Measurements from ENCODE around the gene IDH3B.

Gene IDH3B

DNA sequence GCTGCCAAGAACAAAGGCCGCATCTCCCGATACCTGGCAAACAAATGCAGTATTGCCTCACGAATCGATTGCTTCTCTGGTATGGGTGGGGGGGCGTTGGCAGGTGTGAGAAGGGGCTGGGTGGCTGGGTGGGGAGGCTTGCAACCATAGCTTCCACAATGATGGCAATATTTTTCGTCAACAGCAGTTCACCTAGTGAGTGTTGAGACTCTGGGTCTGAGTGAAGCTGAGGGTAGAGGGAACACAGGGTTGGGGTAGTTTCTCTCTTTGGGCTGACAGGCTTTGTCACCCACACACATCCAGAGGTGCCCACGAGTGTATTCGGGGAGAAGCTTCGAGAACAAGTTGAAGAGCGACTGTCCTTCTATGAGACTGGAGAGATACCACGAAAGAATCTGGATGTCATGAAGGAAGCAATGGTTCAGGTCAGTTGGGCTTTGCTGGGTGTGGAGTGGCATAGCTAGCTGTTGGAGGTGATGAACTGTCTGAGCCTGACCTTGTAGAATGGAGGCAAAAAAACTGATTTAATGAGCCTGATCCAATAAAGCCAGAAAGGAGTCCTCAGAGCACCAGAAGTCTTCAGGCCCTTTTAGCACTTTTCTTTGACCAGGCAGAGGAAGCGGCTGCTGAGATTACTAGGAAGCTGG lies 7.4 kb downstream of the IDH3B start:
- DNase-seq (ENCODE audit: low spot score), result no peak

DNA sequence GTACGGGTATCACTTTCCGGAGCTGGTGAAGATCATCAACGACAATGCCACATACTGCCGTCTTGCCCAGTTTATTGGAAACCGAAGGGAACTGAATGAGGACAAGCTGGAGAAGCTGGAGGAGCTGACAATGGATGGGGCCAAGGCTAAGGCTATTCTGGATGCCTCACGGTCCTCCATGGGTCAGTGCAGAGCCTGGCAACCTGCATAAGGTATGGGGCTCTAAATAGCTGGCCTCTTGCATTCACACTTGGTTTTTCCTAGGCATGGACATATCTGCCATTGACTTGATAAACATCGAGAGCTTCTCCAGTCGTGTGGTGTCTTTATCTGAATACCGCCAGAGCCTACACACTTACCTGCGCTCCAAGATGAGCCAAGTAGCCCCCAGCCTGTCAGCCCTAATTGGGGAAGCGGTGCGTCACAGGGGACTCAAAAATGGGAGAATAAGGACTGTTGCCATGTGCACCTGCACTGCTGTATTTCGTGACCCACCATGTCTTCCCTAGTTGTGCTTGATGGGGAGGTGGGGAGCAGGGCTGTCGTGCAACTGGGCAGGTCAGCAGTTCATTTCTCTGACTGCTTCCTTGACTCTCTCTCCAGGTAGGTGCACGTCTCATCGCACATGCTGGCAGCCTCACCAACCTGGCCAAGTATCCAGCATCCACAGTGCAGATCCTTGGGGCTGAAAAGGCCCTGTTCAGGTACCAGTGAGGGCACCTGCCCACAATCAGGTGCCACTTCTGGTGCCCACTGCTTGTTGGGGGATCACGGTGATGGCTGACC lies 8.5 kb downstream of the IDH3B start:
- no peak for DNase-seq (ENCODE audit: low spot score)

DNA sequence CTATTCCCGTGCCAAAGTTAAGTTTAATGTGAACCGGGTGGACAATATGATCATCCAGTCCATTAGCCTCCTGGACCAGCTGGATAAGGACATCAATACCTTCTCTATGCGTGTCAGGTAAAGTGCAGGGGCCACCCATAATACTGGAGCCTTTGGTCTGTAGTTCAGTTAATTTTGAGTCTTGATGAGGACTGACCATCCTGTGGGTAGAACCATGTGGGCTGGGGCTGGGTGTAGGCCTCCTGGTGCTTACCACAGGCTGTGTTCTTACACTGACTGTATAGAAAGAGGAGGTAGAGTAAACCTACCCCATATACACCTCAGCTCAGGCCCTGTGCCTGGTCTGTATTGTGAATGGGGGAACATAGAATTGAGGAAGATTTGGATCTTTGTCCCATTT lies 9.2 kb downstream of the IDH3B start:
- DNase-seq (ENCODE audit: low spot score), result no peak

DNA sequence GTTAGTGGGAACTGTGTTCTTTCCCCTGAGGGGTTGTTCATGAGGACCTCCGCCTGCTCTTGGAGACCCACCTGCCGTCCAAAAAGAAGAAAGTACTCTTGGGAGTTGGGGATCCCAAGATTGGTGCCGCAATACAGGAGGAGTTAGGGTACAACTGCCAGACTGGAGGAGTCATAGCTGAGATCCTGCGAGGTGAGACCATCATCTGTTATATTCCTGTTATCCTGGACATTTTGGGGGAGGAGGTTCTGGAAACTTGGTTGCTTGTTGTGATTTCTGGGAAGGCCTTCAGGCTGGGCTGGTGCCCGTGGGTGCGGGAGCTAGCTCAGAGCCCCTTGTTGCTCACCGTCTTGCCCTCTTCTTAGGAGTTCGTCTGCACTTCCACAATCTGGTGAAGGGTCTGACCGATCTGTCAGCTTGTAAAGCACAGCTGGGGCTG lies 9.6 kb downstream of the IDH3B start:
- no peak for DNase-seq (ENCODE audit: low spot score)

DNA sequence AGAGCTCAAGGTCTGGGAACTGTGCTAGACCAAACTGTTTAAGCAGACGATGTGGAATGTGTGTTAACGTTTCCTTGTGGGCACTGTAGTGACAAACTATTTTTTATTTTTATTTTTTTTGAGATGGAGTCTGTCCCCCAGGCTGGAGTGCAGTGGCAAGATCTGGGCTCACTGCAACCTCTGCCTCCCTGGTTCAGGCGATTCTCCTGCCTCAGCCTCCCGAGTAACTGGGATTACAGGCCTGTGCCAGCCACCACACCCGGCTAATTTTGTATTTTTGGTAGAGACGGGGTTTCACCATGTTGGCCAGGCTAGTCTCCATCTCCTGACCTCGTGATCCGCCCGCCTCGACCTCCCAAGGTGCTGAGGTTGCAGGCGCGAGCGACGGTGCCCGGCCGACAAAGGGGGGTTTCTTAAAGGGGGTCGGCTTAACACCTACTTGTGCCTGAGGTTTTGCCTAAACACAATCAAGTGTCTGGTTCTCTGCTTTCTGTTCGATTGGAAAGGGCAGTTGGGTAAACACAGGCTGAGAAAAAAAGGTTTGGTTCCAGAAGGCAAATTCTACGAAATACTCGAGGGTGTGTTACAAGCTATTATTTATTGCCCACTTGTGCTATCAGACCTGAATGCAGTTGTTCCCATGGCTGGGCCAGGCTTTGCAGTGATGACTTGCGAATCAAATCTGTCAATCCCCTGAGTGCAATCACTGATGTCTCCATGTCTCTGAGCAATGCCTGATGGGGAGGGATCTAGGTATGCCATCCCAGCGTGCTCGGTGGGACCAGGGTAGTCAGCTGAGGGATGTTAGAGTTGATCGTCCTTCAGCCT lies 10.2 kb downstream of the IDH3B start:
- DNase-seq (ENCODE audit: low spot score), result no peak

DNA sequence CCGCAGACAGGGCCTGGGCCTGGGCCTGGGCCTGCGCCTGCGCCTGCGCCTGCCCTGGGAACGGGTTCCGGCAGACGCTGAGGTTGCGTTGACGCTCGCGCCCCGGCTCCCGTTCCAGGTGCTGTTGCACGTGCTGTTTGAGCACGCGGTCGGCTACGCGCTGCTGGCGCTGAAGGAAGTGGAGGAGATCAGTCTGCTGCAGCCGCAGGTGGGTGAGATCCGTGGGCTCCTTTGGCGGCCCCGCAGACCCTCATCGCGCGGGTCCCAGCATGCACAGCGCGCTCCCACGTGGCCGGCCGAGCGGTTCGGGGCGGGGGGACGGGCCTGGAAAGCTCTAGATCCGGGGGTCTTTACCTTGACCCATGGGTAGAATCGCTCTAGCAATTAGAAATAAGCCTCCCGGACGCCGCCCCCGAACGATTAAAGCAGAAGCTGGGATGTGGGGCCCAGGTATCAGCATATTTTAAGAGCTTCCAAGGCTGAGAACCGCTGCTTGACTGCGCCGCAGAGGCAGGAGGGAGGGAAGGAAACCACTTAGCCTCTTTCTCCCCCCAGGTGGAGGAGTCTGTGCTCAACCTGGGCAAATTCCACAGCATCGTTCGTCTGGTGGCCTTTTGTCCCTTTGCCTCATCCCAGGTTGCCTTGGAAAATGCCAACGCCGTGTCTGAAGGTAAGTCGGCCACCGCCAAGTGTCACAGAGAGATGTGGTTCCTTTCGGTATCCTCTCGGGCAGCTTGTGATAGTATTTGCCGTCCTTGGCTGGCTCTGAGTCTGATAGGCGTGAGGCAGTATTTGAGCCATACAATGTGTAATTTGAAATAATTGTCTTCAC lies 11.1 kb downstream of the IDH3B start:
- peak; percentile 76 for DNase-seq (ENCODE audit: low spot score)

DNA sequence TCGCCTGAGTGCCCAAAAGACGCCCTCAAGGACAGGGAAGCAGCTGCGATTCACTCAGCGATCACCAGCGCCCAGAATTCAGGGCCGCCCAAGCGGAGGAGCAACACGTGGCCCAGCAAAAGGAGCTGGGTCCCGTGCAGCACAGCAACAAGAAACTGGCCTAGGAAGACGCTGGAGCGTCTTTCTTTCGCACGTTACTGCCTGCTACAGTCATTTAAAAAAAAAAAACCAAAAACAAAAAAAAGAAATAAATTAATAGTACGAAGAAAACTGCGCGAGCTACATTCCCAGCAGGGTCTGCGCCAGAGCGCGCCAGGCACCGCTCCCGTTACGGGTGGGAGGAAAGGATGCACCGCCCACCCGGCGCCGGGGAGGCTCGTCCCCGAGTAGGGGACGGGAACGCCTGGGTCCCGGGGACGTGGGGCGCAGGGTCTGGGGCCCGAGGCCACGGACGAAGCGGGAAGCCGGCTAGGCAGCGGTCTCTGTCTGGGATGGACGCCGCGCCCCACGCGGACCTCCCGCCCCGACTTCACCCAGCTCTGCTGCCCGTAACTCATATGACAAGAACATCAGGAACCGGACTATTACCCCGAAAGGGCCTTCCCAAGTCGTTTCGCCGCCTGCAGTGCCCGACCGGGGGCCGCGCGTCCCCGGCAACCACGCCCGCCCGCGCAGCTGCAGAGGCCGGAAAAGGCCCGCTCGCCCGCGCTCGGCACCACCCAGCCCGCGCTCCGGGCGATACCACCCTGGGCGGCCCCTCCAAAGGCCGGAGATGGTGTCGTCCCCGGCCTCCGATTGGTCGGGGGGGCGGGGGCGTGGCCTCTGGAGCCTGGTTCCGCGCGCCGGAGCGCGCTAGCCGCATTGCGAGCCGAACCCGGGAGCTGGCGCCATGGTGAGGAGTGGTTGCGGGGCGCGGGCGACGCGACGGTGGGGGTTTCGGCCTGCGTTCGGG lies 12.0 kb downstream of the IDH3B start, which contains the start of gene NOP56:
NOP56 (plus strand) TSS at position 861 of the 952 bp plus-strand sequence; CDS start at position 890, 29 bp downstream.
- DNase-seq (ENCODE audit: low spot score), result peak; percentile 94

DNA sequence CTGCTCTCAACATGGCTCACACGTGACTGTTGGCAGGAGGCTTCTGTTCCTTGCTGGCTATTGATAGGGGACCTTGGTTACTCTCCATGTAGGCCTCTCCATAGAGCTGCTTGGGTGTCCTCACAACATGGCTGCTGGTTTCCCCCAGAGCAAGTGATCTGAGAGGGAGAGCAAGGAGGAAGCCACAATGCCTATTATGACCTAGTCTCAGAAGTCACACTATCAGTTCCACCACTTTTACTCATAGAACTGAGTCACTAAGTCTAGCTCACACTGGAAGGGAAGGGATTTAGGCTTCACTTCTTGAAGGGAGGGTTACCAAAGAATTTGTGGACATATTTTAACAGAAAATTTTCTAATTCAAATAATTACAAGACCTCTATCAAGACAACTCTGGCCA lies 20.3 kb downstream of the IDH3B start:
- no peak for DNase-seq (ENCODE audit: low spot score)

DNA sequence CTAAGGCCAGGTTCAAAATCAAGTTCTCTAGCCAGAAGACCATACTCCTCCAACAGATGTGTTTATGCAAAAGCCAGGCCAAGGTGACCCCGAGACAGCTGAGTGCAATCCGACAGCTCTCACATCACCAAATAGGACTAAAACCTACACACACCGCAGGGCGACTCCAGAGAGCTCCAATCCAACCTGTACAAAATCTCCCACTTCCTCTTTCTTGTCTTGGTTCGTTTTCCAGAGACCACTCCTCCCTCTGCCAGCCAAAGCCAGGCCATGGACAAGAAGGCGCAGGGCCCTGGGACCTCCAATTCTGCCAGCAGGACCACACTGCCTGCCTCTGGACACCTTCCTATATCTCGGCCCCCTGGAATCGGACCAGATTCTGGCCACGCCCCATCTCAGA lies 23.1 kb downstream of the IDH3B start:
- no peak for DNase-seq (ENCODE audit: low spot score)

DNA sequence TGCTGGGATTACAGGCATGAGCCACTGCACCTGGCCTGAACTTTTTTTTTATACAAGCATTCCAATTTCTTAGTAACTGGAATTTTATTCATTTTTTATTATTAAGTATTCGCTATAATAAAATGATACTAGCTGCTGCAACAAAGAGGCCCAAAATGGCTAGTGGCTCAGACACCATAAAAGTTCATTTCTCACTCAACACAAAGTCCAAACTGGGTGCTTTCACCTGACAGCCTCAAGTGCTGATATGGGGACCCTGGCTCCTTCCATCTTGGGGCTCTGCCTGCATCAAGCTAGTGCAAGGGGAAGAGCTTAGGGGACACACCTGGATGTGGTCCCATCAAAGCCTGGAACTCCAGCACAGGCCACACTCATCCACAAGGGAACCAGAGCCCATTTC lies 23.8 kb downstream of the IDH3B start:
- no peak for DNase-seq (ENCODE audit: low spot score)

DNA sequence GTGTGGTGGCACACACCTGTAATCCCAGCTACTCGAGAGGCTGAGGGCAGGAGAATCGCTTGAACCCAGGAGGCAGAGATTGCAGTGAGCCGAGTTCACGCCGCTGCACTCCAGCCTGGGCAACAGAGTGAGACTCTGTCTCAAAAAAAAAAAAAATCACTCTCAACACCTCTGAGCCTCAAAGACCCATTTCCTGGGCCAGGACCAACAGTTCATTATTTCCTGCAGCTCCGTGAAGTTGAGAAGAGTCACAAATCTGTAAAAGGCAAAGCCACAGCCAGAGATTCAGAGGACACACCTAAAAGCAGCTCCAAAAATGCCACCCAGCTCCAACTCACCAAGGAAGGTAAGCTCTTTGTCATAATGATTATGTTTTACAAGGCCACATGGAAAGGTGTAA lies 26.8 kb downstream of the IDH3B start:
- no peak for DNase-seq (ENCODE audit: low spot score)

DNA sequence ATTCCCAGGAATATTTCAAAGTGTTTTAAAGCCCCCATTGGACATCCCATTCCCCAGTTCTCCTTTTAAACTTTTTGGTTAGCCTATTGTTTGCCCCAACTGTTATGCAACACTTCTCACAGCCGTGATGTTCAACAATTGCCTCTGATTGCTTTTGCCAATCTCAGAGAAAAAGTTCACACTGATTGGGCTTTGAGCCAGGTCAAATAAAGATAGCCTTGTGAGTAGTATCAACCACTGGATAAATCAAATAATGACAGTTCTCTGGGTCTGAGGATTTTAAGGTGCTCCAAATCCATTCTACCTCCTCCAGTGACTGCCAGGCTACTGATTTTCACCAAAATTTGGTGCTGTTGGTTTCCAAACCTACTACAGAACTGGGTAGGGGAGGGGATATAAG lies 30.6 kb downstream of the IDH3B start:
- DNase-seq (ENCODE audit: low spot score), result no peak

DNA sequence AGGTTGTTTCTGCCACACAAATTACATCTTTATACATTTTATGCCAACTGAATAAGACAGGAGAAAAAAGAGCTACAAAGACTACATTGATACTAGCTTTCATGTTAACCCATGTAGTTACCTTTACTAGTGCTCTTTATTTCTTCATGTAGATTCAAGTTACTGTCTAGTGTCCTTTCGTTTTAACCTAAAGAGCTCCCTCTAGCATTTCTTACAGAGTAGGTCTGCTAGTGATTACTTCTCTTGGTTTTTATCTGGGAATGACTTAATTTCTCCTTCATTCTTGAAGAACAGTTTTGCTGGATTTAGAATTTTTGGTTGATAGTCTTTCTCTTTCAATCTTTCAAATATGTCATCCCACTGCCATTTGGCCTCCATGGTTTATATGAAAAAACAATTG lies 32.8 kb downstream of the IDH3B start:
- DNase-seq (ENCODE audit: low spot score), result no peak

DNA sequence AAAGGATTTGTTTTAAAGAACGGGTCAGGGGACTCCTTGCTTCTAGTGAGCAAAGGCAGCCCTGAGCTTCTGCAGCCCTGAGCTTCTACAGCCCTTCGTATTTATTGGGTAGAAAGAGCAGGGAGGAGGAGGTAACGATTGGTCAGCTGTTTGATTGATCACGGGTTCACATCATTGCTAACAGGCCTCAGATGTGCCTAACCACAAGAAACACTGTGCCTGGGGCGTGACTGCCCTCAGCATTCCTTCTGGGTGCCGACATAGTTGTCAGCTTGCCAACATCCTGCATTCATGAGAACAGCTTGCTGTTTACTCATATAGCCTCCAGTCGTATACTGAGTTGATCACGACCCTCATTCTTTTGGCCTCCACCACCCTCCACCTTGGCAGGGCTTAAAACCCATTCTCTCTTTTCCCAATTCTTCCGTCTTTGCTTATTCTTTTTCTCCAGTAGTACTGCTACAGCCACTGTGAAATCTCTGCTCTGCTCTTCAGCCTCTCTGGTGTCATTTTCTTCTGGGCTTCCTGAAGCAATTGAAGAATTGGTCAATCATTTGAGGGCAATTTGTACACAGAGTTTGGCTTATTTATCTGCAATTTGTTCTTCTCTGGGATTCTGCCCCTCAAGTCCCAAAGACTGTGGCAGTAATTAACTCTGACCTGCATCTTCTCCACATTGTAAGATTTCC lies 37.0 kb downstream of the IDH3B start:
- no peak for DNase-seq (ENCODE audit: low spot score)

DNA sequence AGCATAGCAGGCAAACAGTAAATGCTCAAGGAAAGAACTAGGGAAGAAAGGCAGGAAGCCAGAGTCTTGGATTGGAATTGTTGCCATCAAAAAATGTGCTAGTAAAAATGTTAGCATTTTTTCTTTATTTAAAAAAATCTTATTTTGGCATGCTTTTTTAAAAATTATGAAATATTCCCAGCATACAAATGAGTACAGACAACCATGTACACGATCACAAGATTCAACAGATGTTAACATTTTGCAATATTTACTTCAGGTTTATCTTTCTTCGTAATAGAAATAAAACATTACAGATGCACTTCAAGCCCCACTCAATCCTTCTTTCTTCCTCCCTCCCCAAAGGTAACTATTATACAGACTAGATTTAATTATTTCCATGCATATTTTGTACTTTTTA lies 39.0 kb downstream of the IDH3B start:
- no peak for DNase-seq (ENCODE audit: low spot score)

DNA sequence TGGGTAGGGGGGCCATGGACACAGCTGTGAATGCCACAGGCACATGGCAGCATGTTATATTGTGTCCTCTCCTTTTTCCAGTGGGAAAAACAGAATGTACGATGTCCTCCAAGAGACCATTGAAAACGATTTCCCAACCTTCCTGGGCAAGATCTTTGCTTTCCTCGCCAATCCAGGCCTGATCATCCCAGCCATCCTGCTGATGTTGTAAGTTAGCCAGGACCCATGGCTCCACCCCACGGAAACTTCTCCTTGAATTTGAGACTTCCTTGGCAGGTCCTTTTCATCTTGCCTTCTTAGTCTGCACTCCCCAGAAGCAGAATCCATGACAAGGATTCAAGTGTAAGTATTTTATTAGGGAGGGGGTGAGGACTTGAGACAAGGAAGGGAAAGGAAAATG lies 39.8 kb downstream of the IDH3B start:
- DNase-seq (ENCODE audit: low spot score), result no peak

DNA sequence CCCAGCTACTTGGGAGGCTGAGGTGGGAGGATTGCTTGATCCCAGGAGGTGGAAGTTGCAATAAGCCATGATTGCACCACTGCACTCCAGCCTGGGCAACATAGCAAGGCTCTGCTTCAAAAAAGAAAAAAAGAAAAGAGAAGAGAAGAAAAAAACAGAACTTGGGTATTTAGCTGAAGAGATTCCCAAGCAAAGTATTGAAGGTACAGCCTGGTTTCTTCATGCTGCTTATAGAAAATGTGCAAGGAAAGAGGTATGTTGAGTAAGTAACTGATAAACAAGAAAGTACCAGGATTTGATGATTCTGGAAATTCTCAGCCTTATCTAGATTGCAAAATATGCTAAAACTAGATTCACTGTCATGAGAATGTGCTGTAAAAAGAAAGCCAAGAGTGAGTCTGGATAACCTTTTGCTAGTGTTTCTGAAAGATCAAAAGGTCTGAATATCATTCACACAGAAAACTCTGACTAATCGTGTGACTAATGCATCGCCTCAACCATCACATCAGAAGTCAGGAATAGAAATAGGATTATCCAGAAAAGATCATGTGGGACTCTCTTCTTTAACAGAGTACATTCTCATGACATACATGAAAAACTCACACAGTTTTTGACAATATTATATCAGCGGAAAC lies 43.9 kb downstream of the IDH3B start:
- no peak for DNase-seq (ENCODE audit: low spot score)

DNA sequence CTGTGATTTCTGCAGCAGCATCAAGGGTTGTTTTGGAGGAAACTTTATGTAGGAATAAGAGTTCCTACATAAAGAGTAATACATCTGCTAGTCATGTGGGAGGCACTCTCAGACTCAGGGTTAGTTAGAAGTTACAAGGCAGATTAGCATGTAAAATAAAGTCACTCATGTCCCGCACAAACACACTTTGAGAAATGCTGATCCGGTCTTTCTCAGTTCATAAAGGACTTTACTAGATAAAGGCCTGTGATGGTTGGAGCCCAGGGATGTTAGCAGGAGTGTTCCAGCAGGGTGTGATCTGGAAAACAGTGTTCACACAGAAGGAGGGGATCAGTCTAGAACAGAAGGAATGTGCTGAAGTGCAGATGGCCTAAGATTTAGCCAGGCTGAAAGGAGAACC lies 44.7 kb downstream of the IDH3B start:
- no peak for DNase-seq (ENCODE audit: low spot score)

DNA sequence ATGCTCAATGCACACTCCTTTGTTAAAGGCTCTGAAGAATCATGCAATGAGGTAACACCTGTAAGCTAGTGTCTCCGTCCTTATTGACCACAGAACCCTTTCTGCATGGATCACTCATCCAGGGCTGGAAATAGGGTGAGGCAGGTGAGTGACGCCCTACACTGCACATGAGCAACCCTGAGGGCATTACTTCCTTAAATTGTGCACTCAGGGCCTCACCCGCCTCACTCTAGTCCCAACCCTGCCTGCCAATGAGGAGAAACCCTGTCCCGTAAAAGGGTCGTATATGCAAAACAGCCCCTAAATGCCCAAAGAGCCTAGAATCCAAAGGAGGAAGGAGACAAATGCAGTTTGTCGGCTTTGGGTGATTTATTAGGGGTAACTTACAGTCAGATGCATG lies 45.2 kb downstream of the IDH3B start:
- DNase-seq (ENCODE audit: low spot score), result no peak

All from germinal center (tissue), 1 donor.